ENCODE data around the gene IGF2BP2. TPM values are rescaled to one million over a fixed set of nuclear protein-coding genes. Genes with fewer than 3 reads are reported as not detected.

Gene IGF2BP2
- total RNA-seq, 1 experiment from 2014 or later = 135 TPM

- no peaks in the 10 kb centered on the region for H3K9me2 ChIP-seq (ENCODE audit: insufficient read depth)
- H3K79me2 ChIP-seq (ENCODE audit: insufficient read depth, low read length) = peaks cover 99% of the 10 kb centered on the region
- no peaks in the 10 kb centered on the region for H3K9me3 ChIP-seq (ENCODE audit: control insufficient read depth in 1 of 2, insufficient read depth in 1 of 2, low read depth in 1 of 2, low read length in 2 of 2)
- CTCF ChIA-PET = interaction anchor here (1.0 to 1.3 kb wide), 2 partner anchors 14 to 21 kb away, joined by 3 read pairs; no protein-coding TSS in a partner anchor
- intact Hi-C loops (cut with micrococcal nuclease) = no loop called here
- H3K27ac ChIP-seq (ENCODE audit: low read depth, low read length) = no peak overlapping the region
- H3K4me3 ChIP-seq (replicated peaks in 1 of 2; ENCODE audit: low read depth in 1 of 2, low read length in 2 of 2) = no peak overlapping the region
- peaks cover 30% of the 10 kb centered on the region; the same call in 1 of the 2 replicates for H4K20me1 ChIP-seq (ENCODE audit: insufficient read depth)
- BruUV-seq (replicated peaks) = no TSS peak
- TF ChIP-seq RAD21 (IDR thresholded peaks at IDR 0.05; ENCODE audit: low read depth) (no peak), SRF (IDR thresholded peaks at IDR 0.05; ENCODE audit: low read depth) (no peak), SIN3A (IDR thresholded peaks at IDR 0.05; ENCODE audit: low read depth) (no peak), ZNF274 (IDR thresholded peaks at IDR 0.05; ENCODE audit: low read depth, low read length) (no peak), CEBPB (IDR thresholded peaks at IDR 0.05; ENCODE audit: low read depth) (no peak), ZFX (IDR thresholded peaks at IDR 0.05) (no peak)
- no peaks in the 10 kb centered on the region for H3K27me3 ChIP-seq (ENCODE audit: insufficient read depth, low read length)
- ATAC-seq (peak; percentile 13; the same call in 1 of the 2 replicates), DNase-seq (ENCODE audit: low read depth, low spot score) (no peak)
- H2AFZ ChIP-seq (ENCODE audit: low read depth, low read length, poor library complexity, severe bottlenecking) = no peak overlapping the region
- POLR2A ChIA-PET = no interaction called here
- no peak overlapping the region for H3K9ac ChIP-seq (ENCODE audit: low read length)
- RAD21 ChIA-PET (ENCODE audit: low non-redundant PET in 1 of 2, low total read pairs in 2 of 2, uncharacterized antibody in 2 of 2, unreplicated experiment in 2 of 2) = no interaction called here
- no peak overlapping the region for H3K4me2 ChIP-seq (ENCODE audit: low read length)
- peaks cover 35 to 47% of the 10 kb centered on the region in 2 experiments for H3K4me1 ChIP-seq (ENCODE audit: control insufficient read depth in 1 of 2, insufficient read depth in 2 of 2, low read length in 2 of 2)
- 0 out of 4 replicates have a peak, but pooled peaks cover 0 to 3% of the 10 kb centered on the region in 2 experiments for H3K36me3 ChIP-seq (ENCODE audit: control insufficient read depth in 1 of 2, insufficient read depth in 2 of 2, low read length in 2 of 2)
Observed at GRCh38 chr3:185754920-185755319, 69.9 kb downstream of the IGF2BP2 start.

DNA sequence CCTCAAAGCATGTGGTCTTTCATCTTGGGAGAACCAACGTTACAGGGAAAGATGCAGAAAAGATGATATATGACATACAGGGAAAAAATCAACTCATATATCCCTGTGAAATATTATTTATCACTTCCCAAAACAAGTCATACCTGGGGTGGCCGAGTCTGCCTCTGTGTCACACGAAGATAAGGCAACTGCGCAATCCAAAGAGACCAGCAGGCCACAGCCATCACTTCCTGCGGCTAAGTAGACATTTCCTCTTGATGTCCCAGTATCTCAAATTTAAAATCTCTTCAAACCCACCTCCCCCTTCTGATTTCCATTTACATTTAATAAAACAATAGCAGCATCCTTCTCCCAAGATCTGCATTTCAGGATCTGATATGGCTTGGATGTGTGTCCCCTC lies 71.5 kb downstream of the IGF2BP2 start:
- H3K27ac ChIP-seq (ENCODE audit: low read depth, low read length) = no peak overlapping the region
- peaks cover 24 to 37% of the 10 kb centered on the region in 2 experiments for H3K4me1 ChIP-seq (ENCODE audit: control insufficient read depth in 1 of 2, insufficient read depth in 2 of 2, low read length in 2 of 2)
- no peak overlapping the region for H3K4me2 ChIP-seq (ENCODE audit: low read length)
- RAD21 ChIA-PET (ENCODE audit: low non-redundant PET in 1 of 2, low total read pairs in 2 of 2, uncharacterized antibody in 2 of 2, unreplicated experiment in 2 of 2) = no interaction called here
- CTCF ChIA-PET = no interaction called here
- no peak overlapping the region for H2AFZ ChIP-seq (ENCODE audit: low read depth, low read length, poor library complexity, severe bottlenecking)
- 0 out of 4 replicates have a peak, but pooled peaks cover 0 to 3% of the 10 kb centered on the region in 2 experiments for H3K36me3 ChIP-seq (ENCODE audit: control insufficient read depth in 1 of 2, insufficient read depth in 2 of 2, low read length in 2 of 2)
- peaks cover 22% of the 10 kb centered on the region; the same call in 1 of the 2 replicates for H4K20me1 ChIP-seq (ENCODE audit: insufficient read depth)
- DNase-seq (ENCODE audit: low read depth, low spot score) = no peak
- intact Hi-C loops (cut with micrococcal nuclease) = no loop called here
- no peak overlapping the region for H3K9ac ChIP-seq (ENCODE audit: low read length)
- H3K9me3 ChIP-seq (ENCODE audit: control insufficient read depth in 1 of 2, insufficient read depth in 1 of 2, low read depth in 1 of 2, low read length in 2 of 2) = no peaks in the 10 kb centered on the region
- H3K27me3 ChIP-seq (ENCODE audit: insufficient read depth, low read length) = no peaks in the 10 kb centered on the region
- H3K79me2 ChIP-seq (ENCODE audit: insufficient read depth, low read length) = peaks cover 99% of the 10 kb centered on the region
- BruUV-seq (replicated peaks) = no TSS peak
- ATAC-seq = no peak
- H3K4me3 ChIP-seq (replicated peaks in 1 of 2; ENCODE audit: low read depth in 1 of 2, low read length in 2 of 2) = no peak overlapping the region
- POLR2A ChIA-PET = no interaction called here
- no peaks in the 10 kb centered on the region for H3K9me2 ChIP-seq (ENCODE audit: insufficient read depth)
- TF ChIP-seq EGR1 (IDR thresholded peaks at IDR 0.05; ENCODE audit: low read depth) (no peak), SRF (IDR thresholded peaks at IDR 0.05; ENCODE audit: low read depth) (no peak), EZH2 (IDR thresholded peaks at IDR 0.05) (no peak), RAD21 (IDR thresholded peaks at IDR 0.05; ENCODE audit: low read depth) (no peak), POLR2AphosphoS5 (IDR thresholded peaks at IDR 0.05; ENCODE audit: low read depth, low read length) (no peak), ZBTB33 (IDR thresholded peaks at IDR 0.05; ENCODE audit: extremely low read depth, insufficient replicate concordance, low read length) (no peak), EZH2phosphoT487 (IDR thresholded peaks at IDR 0.05; ENCODE audit: borderline replicate concordance) (no peak), SP1 (IDR thresholded peaks at IDR 0.05; ENCODE audit: low read depth) (no peak), YY1 (IDR thresholded peaks at IDR 0.05; ENCODE audit: extremely low read depth, insufficient replicate concordance, low read depth, low read length) (no peak), ZFX (IDR thresholded peaks at IDR 0.05) (no peak), CEBPB (IDR thresholded peaks at IDR 0.05; ENCODE audit: low read depth) (no peak), FOSL1 (IDR thresholded peaks at IDR 0.05; ENCODE audit: low read depth) (no peak), CBX3 (IDR thresholded peaks at IDR 0.05; ENCODE audit: low read depth) (no peak), SIN3A (IDR thresholded peaks at IDR 0.05; ENCODE audit: low read depth) (no peak)
- TF ChIP-seq, protein P1, sequence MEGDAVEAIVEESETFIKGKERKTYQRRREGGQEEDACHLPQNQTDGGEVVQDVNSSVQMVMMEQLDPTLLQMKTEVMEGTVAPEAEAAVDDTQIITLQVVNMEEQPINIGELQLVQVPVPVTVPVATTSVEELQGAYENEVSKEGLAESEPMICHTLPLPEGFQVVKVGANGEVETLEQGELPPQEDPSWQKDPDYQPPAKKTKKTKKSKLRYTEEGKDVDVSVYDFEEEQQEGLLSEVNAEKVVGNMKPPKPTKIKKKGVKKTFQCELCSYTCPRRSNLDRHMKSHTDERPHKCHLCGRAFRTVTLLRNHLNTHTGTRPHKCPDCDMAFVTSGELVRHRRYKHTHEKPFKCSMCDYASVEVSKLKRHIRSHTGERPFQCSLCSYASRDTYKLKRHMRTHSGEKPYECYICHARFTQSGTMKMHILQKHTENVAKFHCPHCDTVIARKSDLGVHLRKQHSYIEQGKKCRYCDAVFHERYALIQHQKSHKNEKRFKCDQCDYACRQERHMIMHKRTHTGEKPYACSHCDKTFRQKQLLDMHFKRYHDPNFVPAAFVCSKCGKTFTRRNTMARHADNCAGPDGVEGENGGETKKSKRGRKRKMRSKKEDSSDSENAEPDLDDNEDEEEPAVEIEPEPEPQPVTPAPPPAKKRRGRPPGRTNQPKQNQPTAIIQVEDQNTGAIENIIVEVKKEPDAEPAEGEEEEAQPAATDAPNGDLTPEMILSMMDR (IDR thresholded peaks at IDR 0.05 in 2 of 3, conservative IDR thresholded peaks at IDR 0.05 in 1 of 3; ENCODE audit: borderline replicate concordance in 1 of 3, insufficient read depth in 1 of 3, low read depth in 2 of 3, low read length in 2 of 3) = no peak

Measured in HCT116 (cell line).